Measurements from ENCODE around the gene SLC25A19.

SLC25A19 gene

DNA sequence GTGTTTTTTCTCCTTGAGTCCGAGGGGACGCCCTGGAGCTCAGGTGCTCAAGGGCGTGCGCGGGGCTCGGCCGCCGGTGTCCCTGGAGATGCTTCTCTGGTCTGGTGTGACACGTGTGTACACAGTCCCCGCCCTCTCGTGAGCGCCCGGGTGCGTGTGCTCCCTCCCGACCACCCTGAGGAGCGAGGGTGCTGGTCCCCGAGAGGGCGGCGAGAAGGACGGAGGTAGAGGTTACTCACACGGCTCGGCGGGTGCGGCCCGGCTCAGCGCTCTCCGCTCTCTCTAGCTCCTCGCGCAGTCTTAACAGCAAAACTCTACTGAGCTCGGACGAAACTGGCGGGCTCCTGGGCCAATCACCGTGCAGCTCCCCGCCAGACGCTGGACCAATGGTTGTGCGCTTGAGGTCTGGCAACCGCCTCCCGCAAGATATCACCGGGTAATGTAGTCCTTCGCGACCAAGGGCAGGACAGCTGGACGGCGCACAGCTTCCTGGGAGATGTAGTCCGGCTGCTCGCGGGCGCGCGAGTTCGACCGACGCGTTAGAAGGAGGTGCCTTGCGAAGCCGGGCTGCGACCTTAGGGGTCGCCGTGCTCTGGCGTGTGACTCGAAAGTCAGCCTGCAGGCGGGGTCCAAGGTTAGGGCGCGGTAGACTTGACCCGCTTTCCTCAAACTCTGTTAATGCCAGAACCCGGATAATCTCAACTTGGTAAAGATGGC lies at the start of gene SLC25A19:
TSS of gene SLC25A19 (minus strand) at position 319 of the 717 bp plus-strand sequence. CDS start 2,669 bp downstream, outside the sequence.
- DNase-seq = peak; percentile 92

DNA sequence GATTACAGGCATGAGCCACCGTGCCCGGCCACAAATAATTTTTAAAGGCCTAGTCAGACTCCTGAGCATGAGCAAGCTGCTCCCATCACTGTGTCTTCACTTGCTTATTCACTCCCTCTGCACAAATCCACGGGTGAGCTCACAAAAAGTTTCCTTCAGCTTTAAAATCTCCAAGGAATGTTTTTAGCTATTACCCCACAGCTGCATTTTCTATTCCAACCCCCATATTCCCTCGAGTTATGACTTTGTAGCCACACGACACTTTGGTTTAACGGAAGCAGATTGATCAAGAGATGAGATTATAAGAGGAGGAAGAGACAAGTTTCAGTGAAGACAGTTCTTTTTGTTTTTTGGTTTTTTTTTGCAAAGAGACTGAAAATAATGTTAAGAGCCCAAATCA lies 49.1 kb upstream of the SLC25A19 start:
- peak; percentile 76 for DNase-seq

DNA sequence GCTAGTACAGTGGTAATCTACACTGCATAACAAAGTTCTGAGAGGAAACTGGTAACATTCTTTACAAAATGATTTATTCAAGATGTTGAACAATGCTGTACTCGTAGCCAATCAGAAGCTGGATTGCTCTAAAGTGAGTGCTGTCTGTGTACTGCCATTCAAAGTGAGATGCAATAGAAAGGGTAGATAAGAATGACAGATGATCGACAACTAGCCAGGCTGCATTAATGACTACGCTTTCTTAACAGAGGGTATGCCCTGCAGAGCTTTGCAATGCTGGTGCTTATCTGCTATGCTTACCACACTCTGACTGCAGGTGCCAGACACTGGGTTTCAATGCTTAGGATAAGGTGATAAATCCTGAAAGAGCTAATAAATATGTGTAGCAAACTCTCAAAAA lies 46.1 kb upstream of the SLC25A19 start:
- no peak for DNase-seq

DNA sequence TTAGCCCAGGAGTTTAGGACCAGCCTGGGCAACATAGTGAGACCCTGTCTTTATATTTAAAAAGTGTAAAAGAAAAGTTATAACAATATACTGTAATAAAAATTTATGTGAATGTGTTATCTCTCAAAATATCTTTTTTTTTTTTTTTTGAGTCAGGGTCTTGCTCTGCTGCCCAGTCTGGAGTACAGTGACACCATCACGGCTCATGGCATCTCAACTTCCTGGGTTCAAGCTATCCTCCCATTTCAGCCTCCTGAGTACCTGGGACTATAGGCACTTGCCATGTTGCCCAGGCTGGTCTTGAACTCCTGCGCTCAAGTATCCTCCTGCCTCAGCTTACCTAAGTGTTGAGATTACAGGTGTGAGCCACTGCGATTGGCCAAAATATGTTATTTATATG lies 45.5 kb upstream of the SLC25A19 start:
- no peak for DNase-seq

DNA sequence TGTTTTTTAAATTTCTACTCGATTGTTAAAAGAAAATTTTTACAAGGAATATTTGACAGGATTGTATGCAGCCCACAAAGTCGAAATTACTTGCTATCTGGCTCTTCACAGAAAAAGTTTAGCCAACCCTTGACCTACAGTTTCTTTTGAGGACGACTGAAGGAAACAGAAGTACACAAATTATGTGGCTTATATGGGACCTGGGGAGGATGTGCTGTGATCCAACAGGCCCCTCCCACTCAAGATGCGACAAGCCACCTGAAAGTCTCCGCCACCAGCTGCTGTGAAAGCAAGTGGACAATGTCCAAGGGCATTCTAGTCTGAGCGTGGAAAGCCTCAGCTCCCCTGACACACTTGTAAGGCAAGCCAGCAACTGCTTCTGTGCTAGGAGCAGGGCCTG lies 42.4 kb upstream of the SLC25A19 start:
- DNase-seq = no peak

DNA sequence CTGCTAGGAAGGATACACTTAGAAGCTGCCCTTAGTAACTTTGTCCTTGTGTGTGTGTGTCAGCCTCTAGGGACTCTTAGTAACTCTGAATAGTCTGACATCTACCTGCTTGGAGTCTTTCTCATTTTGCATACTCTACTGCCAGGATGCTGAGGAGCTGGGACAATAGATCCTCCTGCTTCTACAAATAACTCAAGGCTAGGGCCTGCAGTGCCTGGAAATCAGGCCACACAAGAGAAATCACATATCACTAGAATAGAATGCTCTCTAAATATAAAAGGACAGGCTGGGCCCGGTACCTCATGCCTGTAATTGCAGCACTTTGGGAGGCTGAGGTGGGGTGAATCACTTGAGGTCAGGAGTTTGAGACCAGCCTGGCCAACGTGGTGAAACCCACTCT lies 38.5 kb upstream of the SLC25A19 start:
- no peak for DNase-seq

DNA sequence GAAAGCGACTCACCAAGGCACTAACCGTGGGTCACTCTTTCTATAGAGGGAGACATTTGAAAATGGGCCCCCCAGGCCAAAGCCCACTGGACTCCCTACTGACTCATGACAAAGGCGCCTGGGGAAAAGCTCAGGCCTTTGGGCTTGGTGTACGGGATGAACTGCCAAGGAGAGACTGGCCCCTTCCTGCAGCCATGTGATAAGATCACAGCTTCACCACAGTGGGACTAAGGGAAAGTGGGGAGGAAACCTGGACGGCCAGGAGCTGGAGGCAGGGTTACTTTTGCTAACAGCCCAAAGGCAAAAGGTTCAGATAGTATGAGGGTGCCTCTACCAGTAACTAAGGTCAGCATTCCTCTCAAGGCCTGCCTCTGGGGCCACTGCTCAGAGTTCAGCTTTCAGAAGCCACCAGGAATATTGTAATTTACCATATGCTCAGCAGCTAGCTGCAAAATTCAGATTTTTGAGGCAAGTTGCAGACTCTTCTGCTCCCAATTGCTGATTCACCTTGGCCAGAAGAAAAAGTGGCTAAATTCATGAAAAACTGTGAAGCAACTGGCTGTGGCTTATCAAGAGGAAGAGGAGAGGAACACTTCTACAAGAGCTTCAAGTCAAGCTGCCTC lies 37.1 kb upstream of the SLC25A19 start:
- DNase-seq = no peak

DNA sequence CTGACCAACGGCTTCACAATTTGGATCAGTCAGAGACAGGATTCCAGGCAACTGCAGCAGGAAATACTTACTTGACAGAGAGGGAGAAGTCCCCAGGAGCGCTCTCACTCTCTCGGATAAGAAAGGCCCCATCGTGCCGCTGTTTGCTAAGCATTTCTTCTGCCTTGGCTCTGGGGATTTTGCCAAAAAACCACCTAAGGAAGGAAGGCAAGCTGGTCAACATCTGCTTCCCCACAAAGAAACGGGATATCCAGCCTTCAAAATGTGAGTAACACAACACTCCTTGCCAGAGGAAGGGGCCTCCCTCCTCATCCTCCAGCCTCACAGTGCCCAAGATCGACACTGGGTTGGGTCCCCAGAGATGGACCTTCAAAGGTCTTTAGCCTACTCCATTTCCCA lies 36.6 kb upstream of the SLC25A19 start:
- peak; percentile 51 for DNase-seq

DNA sequence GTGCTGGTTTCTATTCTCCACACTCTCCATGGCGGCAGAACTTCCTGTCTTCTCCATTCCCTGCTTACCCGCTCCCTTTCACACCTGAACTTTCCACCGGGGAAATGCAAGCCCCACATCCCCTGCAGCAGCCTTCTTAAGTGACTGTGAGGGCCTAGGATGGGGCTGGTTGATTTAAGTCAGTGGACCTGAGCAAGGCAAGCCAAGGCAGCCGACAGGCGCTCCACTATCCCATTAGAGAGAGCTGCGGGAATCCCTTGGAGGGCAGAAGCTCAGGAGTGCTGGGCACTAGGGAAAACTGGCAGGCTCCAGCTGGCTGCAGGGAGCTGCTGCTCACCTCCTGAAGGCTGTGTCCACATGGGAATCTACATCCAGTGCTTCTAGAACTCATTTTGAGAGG lies 36.1 kb upstream of the SLC25A19 start:
- DNase-seq = no peak

DNA sequence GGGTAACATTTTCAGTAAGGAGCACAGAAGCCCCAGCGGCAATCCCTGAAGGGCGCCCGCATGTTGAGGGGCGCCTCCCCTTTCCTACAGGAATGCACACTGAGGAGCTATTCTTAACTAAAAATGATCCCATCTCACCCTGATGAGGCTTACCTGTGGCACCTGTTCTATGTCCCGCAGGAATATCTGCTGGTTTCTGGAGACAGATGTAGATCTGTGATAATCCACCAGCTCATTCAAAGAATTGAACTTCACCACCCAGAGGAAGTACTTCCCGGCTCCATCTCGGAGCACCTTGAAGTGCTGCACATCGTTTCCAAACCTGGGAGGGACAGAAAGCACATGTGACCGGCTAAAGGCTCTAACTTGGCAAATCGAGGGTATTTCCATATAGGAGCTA lies 32.3 kb upstream of the SLC25A19 start:
- no peak for DNase-seq

DNA sequence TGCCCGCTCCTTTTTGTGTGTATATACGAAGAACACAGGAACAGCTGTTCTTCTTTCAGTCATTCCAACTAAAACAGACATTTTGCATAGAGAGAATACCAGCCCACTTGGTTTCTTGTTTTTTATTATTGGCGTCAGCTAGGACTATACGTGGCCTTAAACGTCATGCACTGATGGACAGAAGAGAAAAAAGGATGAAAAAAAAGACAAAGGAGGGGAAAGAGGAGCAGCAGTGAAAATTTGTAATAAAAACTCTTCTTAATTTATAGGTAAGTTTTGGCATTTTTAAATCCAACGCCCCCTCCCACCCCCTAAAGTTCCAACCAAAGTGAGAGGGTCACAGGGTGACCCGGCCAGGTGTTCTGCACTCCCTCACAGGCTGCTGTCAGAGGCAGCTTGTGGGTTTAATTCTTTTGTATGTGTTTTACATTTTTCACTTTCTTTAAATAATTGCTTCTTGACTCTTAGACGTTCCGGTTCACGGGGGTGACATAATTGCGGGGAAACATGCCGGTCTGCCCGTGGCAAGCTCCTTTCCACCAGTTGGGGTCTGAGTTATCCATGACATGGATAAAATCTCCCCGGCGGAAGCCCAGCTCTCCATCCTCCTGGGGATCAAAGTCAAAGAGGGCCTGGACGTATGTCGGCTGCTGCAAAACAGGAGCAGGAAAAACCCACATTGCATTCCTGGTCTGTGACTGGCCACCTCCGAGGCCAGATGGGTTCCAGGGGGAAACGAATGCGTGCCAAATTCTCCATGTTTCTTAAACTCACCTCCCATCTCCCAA lies 30.9 kb upstream of the SLC25A19 start:
- no peak for DNase-seq

DNA sequence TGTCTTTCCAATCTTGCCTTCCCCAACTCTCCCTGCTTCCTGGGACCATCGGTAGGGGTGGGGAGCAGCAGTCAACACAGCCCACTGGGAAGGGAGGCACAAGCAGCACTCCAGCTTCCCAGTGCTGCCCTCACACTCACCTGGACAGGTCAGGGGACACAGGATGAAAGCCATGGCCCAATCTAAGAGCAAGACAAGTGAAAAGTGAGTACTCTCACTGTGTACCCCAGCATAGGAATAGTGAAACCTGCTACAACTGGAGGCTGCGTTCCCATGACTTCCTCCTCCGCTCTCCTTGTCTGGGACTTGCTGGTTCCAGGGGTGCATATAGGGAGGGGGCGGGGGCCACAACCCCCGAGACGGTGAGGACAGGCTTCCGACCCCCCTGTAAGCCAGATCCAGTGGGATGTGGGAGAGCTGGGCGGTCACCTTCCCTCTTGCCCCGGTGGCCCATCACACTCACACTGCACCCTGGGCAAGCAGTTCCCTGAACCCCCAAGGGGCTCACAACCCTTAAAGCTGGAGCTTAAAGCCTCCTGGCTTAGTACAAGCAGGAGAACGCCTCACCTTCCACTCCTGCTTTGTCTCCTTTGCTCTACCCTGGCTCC lies 29.5 kb upstream of the SLC25A19 start:
- no peak for DNase-seq

DNA sequence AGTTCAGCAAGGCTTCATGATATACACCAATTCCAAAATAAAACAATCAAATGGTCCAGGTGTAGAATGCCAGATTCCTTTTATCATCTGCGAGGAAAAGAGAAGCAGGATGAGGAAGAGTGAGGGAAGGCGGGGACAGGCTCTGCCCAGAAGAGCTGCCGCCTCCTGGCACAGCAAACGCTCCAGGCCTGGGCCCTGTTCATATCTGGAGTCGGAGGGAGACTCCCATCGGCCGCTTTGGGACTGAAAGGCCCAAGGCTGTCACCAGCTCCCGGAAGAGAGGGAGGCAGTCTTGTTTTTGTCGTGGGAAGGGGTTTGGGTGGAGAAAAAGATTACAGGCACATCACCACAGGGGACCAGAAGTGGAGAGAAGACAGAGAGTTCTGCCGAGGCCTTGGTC lies 29.0 kb upstream of the SLC25A19 start:
- DNase-seq = no peak

DNA sequence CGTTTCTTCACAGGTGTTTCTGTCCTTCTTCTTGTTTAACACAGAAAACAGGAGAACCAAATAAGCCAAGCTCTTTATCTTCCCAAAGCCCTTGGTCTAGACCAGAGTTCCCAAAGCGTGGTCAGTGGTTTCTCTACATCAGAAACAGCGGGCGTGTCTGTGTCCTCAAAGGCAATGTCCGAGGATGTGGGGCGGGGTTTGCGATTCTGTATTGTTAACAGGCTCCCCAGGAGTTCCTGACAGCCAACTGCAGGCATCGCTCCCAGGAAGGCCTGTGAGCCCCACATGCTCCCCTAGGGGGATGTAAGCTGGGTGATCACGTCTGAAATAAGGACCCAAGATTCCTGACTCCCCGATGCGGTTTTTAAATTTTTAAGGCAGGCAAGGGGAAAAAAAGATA lies 28.4 kb upstream of the SLC25A19 start:
- DNase-seq = no peak

DNA sequence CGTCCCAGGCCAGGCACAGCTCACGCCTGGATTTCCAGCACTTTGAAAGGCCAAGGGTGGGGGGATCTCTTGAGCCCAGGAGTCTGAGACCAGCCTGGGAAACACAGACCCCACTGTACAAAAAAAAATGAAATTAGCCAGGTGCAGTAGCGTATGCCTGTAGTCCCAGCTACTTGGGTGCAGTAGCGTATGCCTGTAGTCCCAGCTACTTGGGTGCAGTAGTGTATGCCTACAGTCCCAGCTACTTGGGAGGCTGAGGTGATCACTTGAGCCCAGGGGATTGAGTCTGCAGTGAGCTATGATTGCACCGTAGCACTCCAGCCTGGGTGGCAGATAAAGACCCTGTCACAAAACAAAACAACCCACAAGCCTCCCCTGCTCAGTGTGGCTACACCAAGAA lies 27.0 kb upstream of the SLC25A19 start:
- no peak for DNase-seq

DNA sequence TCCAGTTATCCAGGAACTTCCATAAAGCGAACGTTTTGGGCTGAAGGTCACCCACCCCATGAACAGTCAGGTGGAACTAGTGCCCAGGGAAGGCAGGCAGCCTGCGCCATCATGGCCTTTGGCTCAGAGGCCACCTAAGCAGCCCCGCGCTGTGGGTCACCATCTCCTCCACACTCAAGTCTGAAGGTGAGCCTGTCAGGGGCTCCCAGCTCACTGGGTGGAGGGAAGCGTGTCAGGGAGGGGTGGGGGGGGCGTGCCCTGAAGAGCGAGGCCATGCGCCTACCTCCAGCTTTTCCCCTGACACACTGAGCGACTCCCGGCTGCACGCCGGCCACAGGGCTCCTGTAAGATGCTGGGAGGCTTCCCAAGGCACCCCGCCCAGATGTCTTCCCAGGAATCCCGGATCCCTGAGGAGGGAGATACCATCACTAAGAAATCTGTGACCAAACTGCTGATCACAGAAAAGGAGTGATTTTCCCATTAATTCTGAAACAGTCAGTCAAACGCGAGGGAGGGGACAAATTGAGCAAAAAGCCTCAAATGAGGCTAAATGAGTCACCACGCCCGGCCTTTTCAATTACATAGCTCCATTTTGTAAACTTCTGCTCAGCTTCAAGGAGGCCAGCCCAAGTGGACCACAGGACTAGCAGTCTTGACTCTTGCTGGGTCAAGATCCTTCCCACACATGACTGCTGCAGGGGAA lies 26.5 kb upstream of the SLC25A19 start:
- no peak for DNase-seq

DNA sequence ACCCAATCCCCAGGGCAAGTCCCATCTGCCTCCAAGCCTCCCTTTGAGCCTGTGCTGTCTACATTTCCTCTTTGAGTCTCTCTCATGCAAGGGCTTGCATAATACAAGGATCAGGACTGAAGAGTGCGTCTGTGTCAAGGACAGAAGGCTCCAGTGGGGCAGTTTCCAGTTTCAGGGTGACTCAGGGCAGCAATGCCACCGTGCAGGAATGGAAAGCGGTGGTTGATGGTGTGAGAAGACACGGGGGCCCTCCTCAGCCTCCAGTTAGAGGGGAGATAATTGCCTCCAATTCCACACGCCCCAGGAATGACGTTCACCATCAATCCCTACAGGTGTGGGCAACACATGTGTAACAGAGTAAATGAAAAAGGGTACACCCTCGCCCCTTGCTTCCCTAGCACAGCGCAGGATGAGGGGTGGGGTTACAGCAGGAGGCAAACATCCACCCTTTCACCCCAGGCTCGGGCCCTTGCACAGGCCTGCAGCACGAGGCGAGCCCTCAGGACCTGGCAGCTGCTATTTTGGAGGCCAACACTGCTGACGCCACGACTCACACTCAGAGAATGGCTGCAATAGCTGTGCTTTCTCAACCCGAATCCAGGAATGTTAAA lies 24.8 kb upstream of the SLC25A19 start:
- DNase-seq = no peak

DNA sequence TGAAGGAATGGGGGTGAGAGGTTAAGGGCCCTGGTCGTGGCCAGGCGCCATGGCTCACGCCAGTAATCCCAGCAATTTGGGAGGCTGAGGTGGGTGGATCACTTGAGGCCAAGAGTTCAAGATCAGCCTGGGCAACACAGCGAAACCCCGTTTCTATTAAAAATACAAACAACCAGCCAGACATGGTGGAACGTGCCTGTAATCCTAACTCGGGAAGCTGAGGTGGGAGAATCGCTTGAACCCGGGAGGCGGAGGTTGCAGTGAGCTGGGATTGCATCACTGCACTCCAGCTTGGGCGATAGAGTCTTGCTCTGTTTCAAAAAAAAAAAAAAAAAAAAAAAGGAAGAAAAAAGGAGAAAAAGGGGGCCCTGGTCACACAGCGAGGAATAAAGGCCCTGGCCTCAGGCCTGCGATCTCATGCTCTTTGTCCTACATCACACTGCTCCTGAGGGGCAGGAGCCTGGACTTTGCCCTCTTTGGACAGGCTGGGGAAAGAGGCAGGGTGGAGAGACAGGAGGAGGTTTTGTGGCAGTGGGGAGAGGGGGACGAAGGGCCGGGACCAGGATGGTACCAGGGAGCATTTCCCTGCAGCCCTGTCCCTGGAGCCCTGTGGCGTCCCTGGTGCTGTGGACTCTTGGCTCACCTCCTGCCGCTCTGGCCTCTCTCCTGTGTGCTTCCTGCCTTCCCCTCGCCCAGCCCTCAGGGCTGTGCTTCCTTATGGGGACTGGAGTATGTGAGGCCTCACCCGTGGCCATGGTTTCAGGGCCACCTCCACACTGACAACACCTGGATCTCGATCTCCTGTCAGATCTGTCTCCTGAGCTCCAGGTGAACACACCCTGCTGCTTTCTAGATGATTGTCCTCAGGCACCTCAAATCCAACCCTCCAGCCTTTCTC lies 19.7 kb upstream of the SLC25A19 start:
- no peak for DNase-seq

DNA sequence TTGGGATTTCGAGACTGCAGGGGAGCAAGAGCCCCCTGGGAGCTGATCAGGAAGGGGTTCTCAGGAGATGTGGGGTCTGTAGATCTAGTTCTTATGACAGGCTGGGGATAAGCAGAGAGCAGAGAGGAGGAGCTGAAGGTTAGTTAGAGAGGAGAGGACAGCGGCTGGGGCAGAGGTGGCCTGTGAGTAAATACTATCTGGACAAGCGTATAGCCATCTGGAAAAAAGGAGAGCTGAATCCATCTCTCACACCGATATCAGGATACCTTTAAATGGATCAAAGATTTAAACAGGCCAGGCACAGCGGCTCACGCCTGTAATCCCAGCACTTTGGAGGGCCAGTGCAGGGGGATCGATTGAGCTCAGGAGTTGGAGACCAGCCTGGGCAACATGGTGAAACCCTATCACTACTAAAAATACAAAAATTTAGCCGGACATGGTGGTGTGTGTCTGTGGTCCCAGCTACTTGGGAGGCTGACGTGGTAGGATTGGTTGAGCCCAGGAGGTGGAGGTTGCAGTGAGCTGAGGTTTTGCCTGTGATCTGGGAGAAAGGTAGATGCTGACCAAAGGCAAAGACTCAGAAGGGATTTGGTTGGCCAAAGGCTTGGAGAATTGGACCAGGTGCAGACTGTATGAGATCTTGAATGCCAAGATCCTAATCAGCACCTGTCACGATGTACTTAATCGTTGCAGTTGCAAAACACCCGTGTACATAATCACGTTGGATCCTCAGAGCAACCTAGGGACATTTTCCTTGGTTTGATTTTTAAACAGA lies 18.9 kb upstream of the SLC25A19 start:
- DNase-seq = no peak

DNA sequence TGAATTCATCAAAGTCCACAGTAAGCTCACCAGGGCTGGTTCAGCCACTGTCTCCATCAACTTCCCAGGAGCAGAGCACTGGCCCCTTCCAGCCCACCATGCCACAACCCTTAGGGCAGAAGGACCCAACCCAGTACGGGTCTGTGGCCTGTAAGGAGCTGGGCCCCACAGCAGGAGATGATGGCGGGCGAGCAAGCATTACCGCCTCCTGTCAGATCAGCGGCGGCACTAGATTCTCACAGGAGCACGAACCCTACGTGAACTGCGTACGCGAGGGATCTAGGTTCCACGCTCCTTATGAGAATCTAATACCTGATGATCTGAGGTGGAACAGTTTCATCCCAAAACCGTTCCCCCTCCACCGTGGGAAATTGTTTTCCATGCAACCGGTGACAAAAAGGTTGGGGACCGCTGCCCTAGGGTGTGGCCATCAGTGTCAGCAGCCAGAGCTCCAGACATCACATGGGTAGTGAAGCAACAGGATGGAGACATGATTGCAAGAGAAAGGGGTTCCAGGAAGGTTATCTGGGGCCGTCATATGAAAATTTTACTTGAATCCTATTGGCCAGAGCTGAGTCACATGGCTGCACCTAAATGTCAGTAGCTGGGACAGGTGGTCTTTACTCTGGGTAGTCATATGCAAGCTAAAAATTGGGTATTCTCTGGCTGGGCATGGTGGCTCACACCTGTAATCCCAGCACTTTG lies 12.4 kb upstream of the SLC25A19 start:
- no peak for DNase-seq

All from KG1 (cell line).